OCI-LY7 (cell line): ENCODE measurements around the gene SLC35C1. TPM values are rescaled to one million over a fixed set of nuclear protein-coding genes. Genes with fewer than 3 reads are reported as not detected.

ENCODE experiments used
- BruUV-seq: library from RNA; stranded (reverse); fragments of 400-500 nt; replicated peaks from 2 replicates; lab custom pipeline; 2021; lab: Mats Ljungman, UMichigan
- CTCF ChIA-PET: fragments of 300-600 bp; sonication (Branson Sonifier 250); formaldehyde crosslinking; loops from one replicate; lab custom pipeline; 2022; ENCODE audit warnings: antibody characterized with exemption; ENCODE audit not compliant: unreplicated experiment; lab: Charles Lee
- POLR2A ChIA-PET: fragments of 300-600 bp; sonication (Branson Sonifier 250); formaldehyde crosslinking; loops from one replicate; lab custom pipeline; 2022; ENCODE audit warnings: antibody characterized with exemption; lab: Charles Lee
- DNase-seq: peaks from one replicate; pipeline ENCODE4 v3.0.0-alpha.2; 2015; ENCODE audit warnings: low spot score
- H2AFZ ChIP-seq: fragments of 200-600 bp; sonication (generic), shearing (Covaris generic); 2 replicates; pipeline ENCODE4 v1.6.1; 2014; ENCODE audit warnings: mild to moderate bottlenecking, antibody characterized with exemption, low read length, moderate library complexity
- H3K27ac ChIP-seq: fragments of 200-600 bp; sonication (generic); 2 replicates; pipeline ENCODE4 v1.5.1; 2014; ENCODE audit warnings: mixed run types, low read depth, mild to moderate bottlenecking, moderate library complexity, low read length, inconsistent platforms; ENCODE audit not compliant: poor library complexity, severe bottlenecking
- H3K36me3 ChIP-seq: fragments of 200-600 bp; sonication (generic); 2 replicates; pipeline ENCODE4 v1.6.1; 2014; ENCODE audit warnings: mild to moderate bottlenecking, antibody characterized with exemption, low read length, moderate library complexity, mixed read lengths; ENCODE audit not compliant: insufficient read depth
- H3K4me1 ChIP-seq: fragments of 200-600 bp; sonication (generic); 2 replicates; pipeline ENCODE4 v1.5.1; 2014; ENCODE audit warnings: mild to moderate bottlenecking, low read length; ENCODE audit not compliant: insufficient read depth, poor library complexity, severe bottlenecking
- H3K4me2 ChIP-seq: fragments of 200-600 bp; sonication (generic); 2 replicates; pipeline ENCODE4 v1.6.1; 2014; ENCODE audit warnings: mild to moderate bottlenecking, low read length
- H3K4me3 ChIP-seq: fragments of 200-600 bp; sonication (generic); 2 replicates; pipeline ENCODE4 v1.5.1; 2014; ENCODE audit warnings: mild to moderate bottlenecking, low read depth, low read length; ENCODE audit not compliant: poor library complexity, severe bottlenecking
- H3K79me2 ChIP-seq: fragments of 200-600 bp; sonication (generic); 2 replicates; pipeline ENCODE4 v1.6.1; 2016; ENCODE audit warnings: low read depth, mild to moderate bottlenecking, low read length, moderate library complexity, mixed read lengths; ENCODE audit not compliant: insufficient read depth
- H3K9me2 ChIP-seq: fragments of 200-600 bp; sonication (generic); 2 replicates; pipeline ENCODE4 v1.6.1; 2016; ENCODE audit warnings: mild to moderate bottlenecking, low read length, mixed read lengths; ENCODE audit not compliant: insufficient read depth
- H3K9me3 ChIP-seq: fragments of 200-600 bp; sonication (generic); 2 replicates; pipeline ENCODE4 v1.6.1; 2014; ENCODE audit warnings: mild to moderate bottlenecking, mixed run types, low read length, mixed read lengths
- H4K20me1 ChIP-seq: fragments of 200-600 bp; sonication (generic); 2 replicates; pipeline ENCODE4 v1.6.1; 2014; ENCODE audit warnings: mild to moderate bottlenecking, antibody characterized with exemption, low read length, moderate library complexity, mixed read lengths; ENCODE audit not compliant: insufficient read depth
- CTCF ChIP-seq: fragments of 200-600 bp; sonication (generic); conservative IDR thresholded peaks from 2 replicates; pipeline ENCODE4 v1.5.1; 2014; ENCODE audit warnings: mild to moderate bottlenecking, antibody characterized with exemption, low read length, moderate library complexity, mixed read lengths
- EZH2phosphoT487 ChIP-seq: fragments of 200-600 bp; sonication (generic); IDR thresholded peaks from 2 replicates; pipeline ENCODE4 v1.6.1; 2018; ENCODE audit warnings: low read depth, borderline replicate concordance, mild to moderate bottlenecking, mixed run types, antibody characterized with exemption, low read length, moderate library complexity, mixed read lengths
- intact Hi-C: fragments of 100-400 bp; cut with micrococcal nuclease; formaldehyde crosslinking; loops from one replicate; pipeline ENCODE4 v1.10.0; 2022; ENCODE audit not compliant: unreplicated experiment
- total RNA-seq, 2 experiments: library from RNA; depleted of rRNA in 1 of 2; stranded (reverse); fragments of >200 nt in 1 of 2; shearing (Covaris generic) in 1 of 2; gene quantifications; 2 replicates each; pipeline ENCODE4 v1.2.3, GENCODE V29; 2014 to 2022

SLC35C1 gene
- total RNA-seq, 2 experiments from 2014 or later: 3.3 to 9.2 TPM

- Histone ChIP-seq H2AFZ (no peak overlapping the region), H3K36me3 (no peaks in the 10 kb centered on the region), H3K9me3 (no peaks in the 10 kb centered on the region), H4K20me1 (no peaks in the 10 kb centered on the region), H3K4me3 (no peak overlapping the region), H3K9me2 (no peaks in the 10 kb centered on the region), H3K4me2 (no peak overlapping the region), H3K79me2 (no peaks in the 10 kb centered on the region), H3K27ac (no peak overlapping the region), H3K4me1 (no peaks in the 10 kb centered on the region)
- no peak for TF ChIP-seq EZH2phosphoT487
- TF ChIP-seq CTCF: no peak
- BruUV-seq: no TSS peak
- ChIA-PET CTCF (no interaction called here), POLR2A (interaction anchor here (1.1 kb wide), 1 partner anchor 9 kb away, joined by 3 read pairs; no protein-coding TSS in a partner anchor)
- no peak for DNase-seq
- intact Hi-C loops: no loop called here
These were observed 39.8 kb upstream of the SLC35C1 start for GRCh38 chr11:45765107-45765668.

- no peaks in the 10 kb centered on the region for H3K79me2 ChIP-seq
- TF ChIP-seq CTCF (no peak), EZH2phosphoT487 (no peak)
- H3K4me3 ChIP-seq: no peak overlapping the region
- no peaks in the 10 kb centered on the region for H4K20me1 ChIP-seq
- H3K9me3 ChIP-seq: no peaks in the 10 kb centered on the region
- intact Hi-C loops: no loop called here
- no peak for DNase-seq
- H3K4me1 ChIP-seq: peaks cover 3% of the 10 kb centered on the region
- H3K4me2 ChIP-seq: no peak overlapping the region
- CTCF ChIA-PET: no interaction called here
- BruUV-seq: no TSS peak
- H3K27ac ChIP-seq: no peak overlapping the region
- no peak overlapping the region for H2AFZ ChIP-seq
- POLR2A ChIA-PET: interaction anchor here (1.1 kb wide), 1 partner anchor 10 kb away, joined by 3 read pairs; no protein-coding TSS in a partner anchor
- H3K9me2 ChIP-seq: no peaks in the 10 kb centered on the region
- H3K36me3 ChIP-seq: no peaks in the 10 kb centered on the region
These were observed 39.1 kb upstream of the SLC35C1 start for GRCh38 chr11:45765836-45766235.

DNA sequence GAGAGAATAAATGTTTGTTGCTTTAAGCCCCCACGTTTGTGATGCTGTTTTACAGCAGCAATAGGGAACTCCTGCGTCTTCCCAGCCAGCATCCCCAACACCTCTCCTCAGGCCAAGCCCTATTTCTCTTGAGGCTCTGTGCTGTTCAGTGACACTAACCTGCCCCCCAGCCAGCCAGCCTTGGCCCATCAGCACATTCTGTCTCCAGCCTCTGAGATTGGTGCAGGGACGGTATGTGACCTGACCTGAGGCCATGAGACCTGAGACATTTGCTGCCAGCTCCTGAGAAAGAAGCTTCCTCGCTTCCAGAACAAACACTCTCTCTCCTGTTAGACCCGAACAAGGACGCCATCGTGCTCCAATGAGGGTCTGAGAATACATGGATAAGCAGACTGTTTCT is 38.5 kb upstream of the SLC35C1 start:
- Histone ChIP-seq H3K9me3 (no peaks in the 10 kb centered on the region), H3K4me2 (no peak overlapping the region), H3K4me1 (peaks cover 9% of the 10 kb centered on the region), H3K9me2 (no peaks in the 10 kb centered on the region), H3K36me3 (no peaks in the 10 kb centered on the region), H3K27ac (no peak overlapping the region), H2AFZ (no peak overlapping the region), H3K79me2 (no peaks in the 10 kb centered on the region), H3K4me3 (no peak overlapping the region), H4K20me1 (no peaks in the 10 kb centered on the region)
- no peak for TF ChIP-seq EZH2phosphoT487
- no peak for TF ChIP-seq CTCF
- no TSS peak for BruUV-seq
- intact Hi-C loops: no loop called here
- DNase-seq: no peak
- ChIA-PET POLR2A (interaction anchor here (1.1 kb wide), 1 partner anchor 10 kb away, joined by 3 read pairs; no protein-coding TSS in a partner anchor), CTCF (no interaction called here)
